ENCODE results near the gene IL1RL2.

GRCh38 chr2:102268510-102269199, 81.8 kb downstream of the IL1RL2 start:
- TF ChIP-seq TAF1 (conservative IDR thresholded peaks at IDR 0.05) (no peak), JUND (IDR thresholded peaks at IDR 0.05) (no peak), CTCF (IDR thresholded peaks at IDR 0.05; ENCODE audit: low read depth, low read length, missing input control) (no peak), ZBTB33 (IDR thresholded peaks at IDR 0.05) (no peak)
